Upper lobe of left lung (tissue), 4 donors: ENCODE measurements around the gene CALY.

ENCODE experiments used
- POLR2A ChIP-seq, 4 donors: fragments of 450-650 bp; IDR thresholded peaks; one replicate each; pipeline ENCODE4 v1.5.1; 2016 to 2017; ENCODE audit warnings: antibody characterized with exemption in 4 of 4, mild to moderate bottlenecking in 2 of 4
- TF ChIP-seq, protein P1 (sequence below), 6 experiments: fragments of 450-650 bp in 4 of 6; fragments of 200-600 bp in 2 of 6; sonication (generic) in 2 of 6; IDR thresholded peaks; one replicate each; pipeline ENCODE4 v1.5.1; 2016 to 2019; ENCODE audit warnings: antibody characterized with exemption in 6 of 6

- TF ChIP-seq, protein P1, sequence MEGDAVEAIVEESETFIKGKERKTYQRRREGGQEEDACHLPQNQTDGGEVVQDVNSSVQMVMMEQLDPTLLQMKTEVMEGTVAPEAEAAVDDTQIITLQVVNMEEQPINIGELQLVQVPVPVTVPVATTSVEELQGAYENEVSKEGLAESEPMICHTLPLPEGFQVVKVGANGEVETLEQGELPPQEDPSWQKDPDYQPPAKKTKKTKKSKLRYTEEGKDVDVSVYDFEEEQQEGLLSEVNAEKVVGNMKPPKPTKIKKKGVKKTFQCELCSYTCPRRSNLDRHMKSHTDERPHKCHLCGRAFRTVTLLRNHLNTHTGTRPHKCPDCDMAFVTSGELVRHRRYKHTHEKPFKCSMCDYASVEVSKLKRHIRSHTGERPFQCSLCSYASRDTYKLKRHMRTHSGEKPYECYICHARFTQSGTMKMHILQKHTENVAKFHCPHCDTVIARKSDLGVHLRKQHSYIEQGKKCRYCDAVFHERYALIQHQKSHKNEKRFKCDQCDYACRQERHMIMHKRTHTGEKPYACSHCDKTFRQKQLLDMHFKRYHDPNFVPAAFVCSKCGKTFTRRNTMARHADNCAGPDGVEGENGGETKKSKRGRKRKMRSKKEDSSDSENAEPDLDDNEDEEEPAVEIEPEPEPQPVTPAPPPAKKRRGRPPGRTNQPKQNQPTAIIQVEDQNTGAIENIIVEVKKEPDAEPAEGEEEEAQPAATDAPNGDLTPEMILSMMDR (IDR thresholded peaks at IDR 0.05) = peak; percentile 53 to 76 (median 68)
- TF ChIP-seq POLR2A (IDR thresholded peaks at IDR 0.05) = peak in 2 of 4 donors; percentile 32 to 59
These were observed 28.8 kb downstream of the CALY start for GRCh38 chr10:133307776-133308420.
